ENCODE data around the gene NUTF2.
A peak's percentile ranks its signal among the peaks of the same experiment; 100 is the strongest.

DNA sequence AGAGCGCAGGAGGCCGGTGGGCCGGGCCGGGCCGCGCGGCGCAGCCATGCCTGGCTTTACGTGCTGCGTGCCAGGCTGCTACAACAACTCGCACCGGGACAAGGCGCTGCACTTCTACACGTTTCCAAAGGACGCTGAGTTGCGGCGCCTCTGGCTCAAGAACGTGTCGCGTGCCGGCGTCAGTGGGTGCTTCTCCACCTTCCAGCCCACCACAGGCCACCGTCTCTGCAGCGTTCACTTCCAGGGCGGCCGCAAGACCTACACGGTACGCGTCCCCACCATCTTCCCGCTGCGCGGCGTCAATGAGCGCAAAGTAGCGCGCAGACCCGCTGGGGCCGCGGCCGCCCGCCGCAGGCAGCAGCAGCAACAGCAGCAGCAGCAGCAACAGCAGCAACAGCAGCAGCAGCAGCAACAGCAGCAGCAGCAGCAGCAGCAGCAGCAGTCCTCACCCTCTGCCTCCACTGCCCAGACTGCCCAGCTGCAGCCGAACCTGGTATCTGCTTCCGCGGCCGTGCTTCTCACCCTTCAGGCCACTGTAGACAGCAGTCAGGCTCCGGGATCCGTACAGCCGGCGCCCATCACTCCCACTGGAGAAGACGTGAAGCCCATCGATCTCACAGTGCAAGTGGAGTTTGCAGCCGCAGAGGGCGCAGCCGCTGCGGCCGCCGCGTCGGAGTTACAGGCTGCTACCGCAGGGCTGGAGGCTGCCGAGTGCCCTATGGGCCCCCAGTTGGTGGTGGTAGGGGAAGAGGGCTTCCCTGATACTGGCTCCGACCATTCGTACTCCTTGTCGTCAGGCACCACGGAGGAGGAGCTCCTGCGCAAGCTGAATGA lies 4.0 kb upstream of the NUTF2 start:
- TF ChIP-seq CTCF (conservative IDR thresholded peaks at IDR 0.05 in 1 of 2, IDR thresholded peaks at IDR 0.05 in 1 of 2; ENCODE audit: low read depth in 1 of 2, low read length in 2 of 2) (peak; percentile 27 to 33), EZH2 (IDR thresholded peaks at IDR 0.05; ENCODE audit: low read length, missing control alignments) (no peak)

Data from fibroblast of lung (primary cell).